T1000 (cell line): ENCODE results near the gene C11orf24.
"Not testable (repeated sequence)": the region's sequence is repeated elsewhere in the genome, so short reads cannot be mapped to it uniquely, and the experiment has no call there.

Experiments
- DNase-seq: peaks from one replicate; lab custom pipeline; 2025; ENCODE audit warnings: mixed read lengths; lab: John Stamatoyannopoulos, UW

C11orf24 gene

GRCh38 chr11:68251765-68252164 is 20.0 kb downstream of the C11orf24 start:
- DNase-seq, result no peak

GRCh38 chr11:68244912-68245311 is 26.9 kb downstream of the C11orf24 start:
- DNase-seq, result not testable (repeated sequence)

DNA sequence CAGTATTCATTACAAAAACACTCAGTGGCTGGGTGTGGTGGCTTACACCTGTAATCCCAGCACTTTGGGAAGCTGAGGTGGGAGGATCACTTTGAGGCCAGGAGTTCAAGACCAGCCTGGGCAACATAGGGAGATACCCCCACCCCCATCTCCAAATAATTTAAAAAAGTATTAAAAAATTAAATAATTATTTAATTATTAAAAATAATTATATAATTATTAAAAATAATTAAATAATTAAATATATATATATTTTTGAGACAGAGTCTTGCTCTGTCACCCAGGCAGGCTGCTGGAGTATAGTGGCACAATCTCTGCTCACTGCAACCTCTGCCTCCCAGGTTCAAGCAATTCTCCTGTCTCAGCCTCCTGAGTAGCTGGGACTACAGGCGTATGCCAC is 27.9 kb downstream of the C11orf24 start:
- not testable (repeated sequence) for DNase-seq

- no peak for DNase-seq
Measured at GRCh38 chr11:68242616-68243015, 29.2 kb downstream of the C11orf24 start.

DNA sequence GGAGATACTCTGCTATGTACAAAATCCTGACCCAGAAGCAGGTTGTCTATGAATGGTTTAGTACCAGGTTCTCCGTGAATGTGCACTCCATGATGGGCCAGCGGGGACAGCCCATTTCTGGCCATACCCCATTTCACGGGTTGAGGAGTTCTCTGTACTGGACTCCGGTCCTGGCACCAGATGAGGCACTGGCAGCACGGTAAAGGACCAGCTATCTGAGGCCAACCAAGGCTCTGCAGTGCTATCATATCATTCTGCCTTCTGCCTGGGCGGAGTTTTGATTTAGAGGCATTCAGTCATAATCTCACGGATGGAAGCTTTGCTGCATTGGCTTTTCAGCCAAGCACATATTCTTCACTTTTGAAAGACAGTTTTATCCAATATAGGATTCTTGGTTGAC is 40.2 kb downstream of the C11orf24 start:
- DNase-seq, result no peak

GRCh38 chr11:68229601-68230000 is 42.2 kb downstream of the C11orf24 start:
- DNase-seq, result no peak

GRCh38 chr11:68226421-68226820 is 45.4 kb downstream of the C11orf24 start:
- DNase-seq, result no peak

GRCh38 chr11:68224606-68225005 is 47.2 kb downstream of the C11orf24 start:
- no peak for DNase-seq

DNA sequence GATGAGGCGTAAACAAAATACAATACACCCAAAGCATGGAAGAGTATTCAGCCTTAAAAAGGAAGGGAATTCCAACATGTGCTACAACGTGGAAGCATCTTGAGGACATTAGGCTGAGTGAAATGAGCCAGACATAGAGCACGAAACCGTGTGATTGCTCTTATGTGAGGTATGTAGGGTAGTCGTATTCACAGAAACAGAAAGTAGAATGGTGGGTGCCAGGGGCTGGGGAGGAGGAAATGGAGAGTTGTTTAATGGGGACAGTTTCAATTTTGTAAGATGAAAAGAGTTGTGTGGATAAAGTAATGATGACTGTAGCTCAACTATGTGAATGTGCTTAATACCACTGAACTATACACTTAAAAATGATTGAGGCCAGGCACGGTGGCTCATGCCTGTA is 48.5 kb downstream of the C11orf24 start:
- no peak for DNase-seq

- no peak for DNase-seq
Measured at GRCh38 chr11:68221406-68221805, 50.4 kb downstream of the C11orf24 start.

DNA sequence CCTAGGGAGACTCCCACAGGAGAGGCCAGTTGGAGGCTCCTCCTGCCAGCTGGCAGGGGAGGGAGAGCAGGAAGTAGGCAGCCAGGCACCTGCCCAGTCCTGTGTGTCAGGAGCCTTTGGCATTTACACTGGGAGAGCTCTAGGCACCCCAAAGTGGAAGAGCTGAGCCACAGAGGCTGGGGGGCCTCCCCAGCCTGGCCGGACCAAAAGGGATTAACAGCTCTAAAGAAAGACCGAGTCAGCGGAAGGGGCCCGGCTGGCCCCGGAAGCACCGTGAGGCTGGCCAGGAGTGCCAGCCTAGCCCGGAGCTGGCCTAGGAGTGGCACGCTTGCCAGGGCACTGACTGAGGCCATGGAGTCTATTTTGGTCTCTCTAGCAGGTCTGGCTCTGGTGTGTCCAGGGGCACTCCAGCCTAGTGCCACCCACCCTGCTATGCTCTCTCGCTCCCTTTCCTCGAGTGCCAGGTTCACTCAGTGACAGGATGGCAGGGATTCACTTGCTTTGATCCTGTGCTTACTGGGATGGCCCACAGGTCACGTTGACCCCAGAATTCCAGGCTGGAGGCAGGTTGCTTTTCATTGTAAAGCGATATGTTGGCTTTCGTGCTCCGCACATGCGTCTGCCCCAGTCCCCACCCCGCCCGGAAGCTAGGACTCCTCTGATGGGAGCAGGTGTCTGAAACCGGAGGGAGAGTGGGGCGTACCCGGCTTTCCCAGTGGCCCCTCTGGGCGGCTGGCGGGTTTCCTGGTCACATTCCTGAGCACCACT is 55.4 kb downstream of the C11orf24 start:
- no peak for DNase-seq

DNA sequence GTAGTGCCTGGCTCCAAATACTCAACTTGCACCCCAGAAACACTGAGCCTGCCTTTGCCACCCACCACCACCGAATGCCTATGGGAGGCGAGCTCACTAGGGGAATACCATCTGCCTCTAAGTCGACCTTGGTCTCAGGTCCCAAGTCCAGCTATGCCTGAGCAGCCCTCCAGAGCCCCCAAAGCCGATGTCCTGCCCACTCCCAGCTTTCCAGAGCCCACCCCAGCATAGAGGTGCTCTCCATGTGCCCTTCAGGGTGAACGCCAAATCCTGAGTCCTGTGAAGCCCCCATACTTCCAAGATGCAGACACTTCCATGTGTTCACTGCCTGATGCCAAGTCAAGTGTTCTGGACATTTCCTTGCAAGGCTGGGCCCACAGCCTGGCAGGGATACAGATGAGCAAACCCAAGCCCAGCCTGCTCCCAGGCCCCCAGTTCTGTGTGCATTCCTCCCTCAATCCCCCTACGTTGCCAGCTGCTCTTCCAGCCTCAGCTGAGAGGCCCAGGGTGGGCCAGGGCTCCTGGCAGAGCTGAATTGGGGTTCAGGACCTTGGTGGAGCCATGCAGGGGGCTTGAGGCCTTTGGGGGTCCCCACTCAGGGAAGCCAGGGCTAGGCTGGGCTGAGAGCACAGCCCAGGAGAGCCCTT is 56.1 kb downstream of the C11orf24 start:
- DNase-seq, result no peak

- no peak for DNase-seq
Measured at GRCh38 chr11:68215087-68215445, 56.7 kb downstream of the C11orf24 start.

DNA sequence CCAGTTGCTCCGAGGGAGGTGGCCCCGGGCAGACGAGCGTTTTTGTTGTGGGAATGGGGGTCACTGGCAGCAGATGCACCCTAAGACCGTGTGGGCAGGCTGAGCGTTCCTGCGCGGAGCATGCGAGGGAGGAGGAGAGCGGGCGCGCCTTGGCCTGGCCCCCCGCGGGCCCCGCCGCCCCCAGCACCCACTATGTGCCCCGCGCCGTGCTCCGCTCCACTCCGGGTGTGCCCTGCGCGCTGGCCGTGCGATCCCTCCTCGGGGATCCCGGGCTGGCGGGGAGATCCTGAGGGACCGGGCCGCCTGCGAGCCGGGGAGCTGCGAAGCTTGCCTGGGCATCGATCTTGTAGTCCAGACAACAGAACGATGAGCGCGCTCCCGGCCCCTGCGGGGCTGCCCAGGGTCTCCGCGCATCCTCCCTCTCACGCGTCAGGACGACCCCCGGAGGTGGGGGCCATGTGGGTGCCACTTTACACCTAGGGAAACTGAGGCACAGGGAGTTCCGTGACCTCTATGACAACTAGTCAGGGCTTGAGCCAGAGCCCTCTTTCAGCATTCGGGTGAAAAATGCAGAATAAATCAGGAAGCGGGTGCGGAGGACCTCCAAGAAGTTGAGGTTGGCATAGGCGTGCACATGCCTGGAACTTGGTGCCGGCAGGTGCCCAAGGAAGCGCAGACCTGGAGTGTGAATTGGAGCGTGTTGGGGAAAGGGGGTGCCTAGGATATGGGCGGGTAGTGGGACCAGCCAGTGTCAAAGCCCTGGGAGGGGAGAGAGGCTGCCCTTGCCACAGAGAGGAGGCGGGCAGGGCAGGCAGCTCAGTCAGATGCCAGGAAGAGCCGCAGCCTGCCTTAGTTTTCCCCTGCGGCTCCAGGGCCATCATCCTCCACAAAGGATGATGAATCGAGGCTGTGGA is 57.3 kb downstream of the C11orf24 start:
- peak; percentile 34 for DNase-seq

GRCh38 chr11:68213555-68214172 is 58.1 kb downstream of the C11orf24 start:
- peak; percentile 86 for DNase-seq

GRCh38 chr11:68213135-68213515 is 58.6 kb downstream of the C11orf24 start, which contains the start of gene KMT5B:
Gene KMT5B (minus strand): TSS chr11:68213296. CDS start chr11:68190076, 23,220 bp downstream.
- DNase-seq, result peak; percentile 62

DNA sequence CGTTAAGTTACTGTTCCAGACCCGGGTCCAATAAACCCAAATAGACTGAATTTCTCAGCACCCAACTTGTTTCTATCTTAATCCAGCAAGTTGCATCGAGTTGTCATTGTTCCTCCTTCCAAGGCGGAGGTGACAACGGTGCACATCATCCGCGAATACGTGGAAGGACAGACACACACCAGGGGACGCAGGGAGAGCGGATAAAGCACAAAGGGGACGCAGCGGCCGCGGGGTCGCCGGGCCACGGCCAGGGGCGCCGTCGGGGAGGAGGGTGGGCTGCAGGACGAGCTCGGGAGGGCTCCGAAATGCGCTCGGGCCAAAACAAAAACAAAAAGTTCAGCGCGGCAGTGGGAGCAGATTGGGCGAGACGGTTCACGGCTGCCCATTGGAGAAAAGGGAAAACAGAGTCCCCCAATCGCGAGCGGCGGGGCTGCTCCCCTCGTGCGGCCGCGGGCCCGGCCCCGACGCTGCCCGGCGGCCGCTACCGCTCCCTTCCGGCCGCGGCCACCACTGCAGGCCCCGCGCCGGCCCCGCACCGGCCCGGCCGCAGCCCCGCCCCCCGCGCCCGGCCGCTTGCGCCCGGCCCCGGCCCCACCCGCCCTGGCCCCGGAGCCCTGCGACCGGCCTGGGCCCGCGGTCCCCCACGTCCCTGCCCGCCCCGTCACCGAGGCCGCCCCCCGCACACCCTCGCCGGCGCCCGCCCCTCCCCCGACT is 59.2 kb downstream of the C11orf24 start:
- DNase-seq, result peak; percentile 32

- DNase-seq, result no peak
Measured at GRCh38 chr11:68211546-68211945, 60.2 kb downstream of the C11orf24 start.
